ENCODE measurements around the gene C10orf120. TPM values are rescaled to one million over a fixed set of nuclear protein-coding genes. Genes with fewer than 3 reads are reported as not detected.

The C10orf120 gene
- total RNA-seq, 3 donors from 2014 or later, result not detected

DNA sequence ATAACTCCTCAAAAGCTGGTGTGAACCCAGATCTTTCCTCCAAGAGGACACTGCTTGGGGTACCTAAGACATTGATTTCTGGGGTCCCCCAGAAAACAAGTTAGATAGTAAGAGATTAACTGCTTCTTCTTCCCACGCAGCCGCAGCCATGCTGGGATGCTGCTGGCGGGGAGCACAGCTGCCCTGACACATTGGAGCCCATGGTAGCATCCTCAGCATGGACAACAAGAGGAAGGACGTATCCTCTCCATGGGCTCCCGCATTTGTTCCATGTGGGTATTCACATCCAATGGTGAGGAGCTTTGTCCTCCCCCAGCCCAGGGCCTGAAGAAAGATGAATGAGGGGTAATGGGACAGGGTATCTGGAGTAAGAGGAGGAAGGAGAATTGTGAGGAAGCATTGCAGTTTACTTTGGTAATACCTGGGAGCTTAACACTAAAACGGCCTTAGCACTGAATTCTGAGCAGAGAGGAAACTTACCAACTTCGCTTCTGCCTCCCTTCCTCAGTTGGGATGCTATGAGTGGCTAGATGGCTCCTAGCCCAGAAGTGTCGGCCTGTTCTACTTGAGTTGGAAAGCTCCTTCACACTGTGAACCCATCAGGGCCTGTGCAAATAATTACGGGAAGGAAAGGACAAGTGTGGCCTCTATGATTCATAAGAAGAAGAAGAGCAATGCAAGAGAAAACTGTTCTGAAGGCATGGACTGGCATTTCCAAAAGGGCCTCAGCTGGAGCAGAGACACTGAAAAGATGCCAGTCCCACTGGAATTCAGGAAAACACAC lies 43.9 kb downstream of the C10orf120 start:
- TF ChIP-seq, protein P1, sequence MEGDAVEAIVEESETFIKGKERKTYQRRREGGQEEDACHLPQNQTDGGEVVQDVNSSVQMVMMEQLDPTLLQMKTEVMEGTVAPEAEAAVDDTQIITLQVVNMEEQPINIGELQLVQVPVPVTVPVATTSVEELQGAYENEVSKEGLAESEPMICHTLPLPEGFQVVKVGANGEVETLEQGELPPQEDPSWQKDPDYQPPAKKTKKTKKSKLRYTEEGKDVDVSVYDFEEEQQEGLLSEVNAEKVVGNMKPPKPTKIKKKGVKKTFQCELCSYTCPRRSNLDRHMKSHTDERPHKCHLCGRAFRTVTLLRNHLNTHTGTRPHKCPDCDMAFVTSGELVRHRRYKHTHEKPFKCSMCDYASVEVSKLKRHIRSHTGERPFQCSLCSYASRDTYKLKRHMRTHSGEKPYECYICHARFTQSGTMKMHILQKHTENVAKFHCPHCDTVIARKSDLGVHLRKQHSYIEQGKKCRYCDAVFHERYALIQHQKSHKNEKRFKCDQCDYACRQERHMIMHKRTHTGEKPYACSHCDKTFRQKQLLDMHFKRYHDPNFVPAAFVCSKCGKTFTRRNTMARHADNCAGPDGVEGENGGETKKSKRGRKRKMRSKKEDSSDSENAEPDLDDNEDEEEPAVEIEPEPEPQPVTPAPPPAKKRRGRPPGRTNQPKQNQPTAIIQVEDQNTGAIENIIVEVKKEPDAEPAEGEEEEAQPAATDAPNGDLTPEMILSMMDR (IDR thresholded peaks at IDR 0.05), result no peak
- Histone ChIP-seq H3K4me3 (no peak overlapping the region), H3K9me3 (no peaks in the 10 kb centered on the region), H3K36me3 (ENCODE audit: low read depth) (no peaks in the 10 kb centered on the region), H3K4me1 (ENCODE audit: low read depth) (no peaks in the 10 kb centered on the region)
- DNase-seq, result no peak
- intact Hi-C loops (cut with DNase I, micrococcal nuclease), result no loop called here
- no peak for ATAC-seq

DNA sequence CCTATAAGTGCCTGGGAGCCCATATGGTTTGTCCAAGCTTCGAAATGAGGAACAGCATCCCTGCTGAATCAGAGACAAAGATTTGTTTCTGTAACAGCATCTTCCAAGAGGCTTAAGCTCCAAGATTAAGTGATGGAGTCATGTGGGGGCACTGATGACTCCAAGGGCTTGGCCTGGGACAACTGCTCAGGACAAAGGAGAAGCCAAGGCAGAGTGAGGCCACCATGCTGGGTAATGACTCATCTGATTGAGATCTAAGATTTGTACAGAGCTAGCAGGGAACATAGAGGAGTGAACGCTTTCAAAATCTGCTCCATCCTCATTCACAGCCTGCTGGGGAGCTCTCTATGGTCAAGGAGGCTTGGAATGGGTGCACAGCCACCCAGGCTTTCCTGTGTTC lies 49.3 kb downstream of the C10orf120 start:
- H3K4me1 ChIP-seq (ENCODE audit: low read depth), result no peaks in the 10 kb centered on the region
- ATAC-seq, result no peak
- intact Hi-C loops (cut with DNase I, micrococcal nuclease), result no loop called here

DNA sequence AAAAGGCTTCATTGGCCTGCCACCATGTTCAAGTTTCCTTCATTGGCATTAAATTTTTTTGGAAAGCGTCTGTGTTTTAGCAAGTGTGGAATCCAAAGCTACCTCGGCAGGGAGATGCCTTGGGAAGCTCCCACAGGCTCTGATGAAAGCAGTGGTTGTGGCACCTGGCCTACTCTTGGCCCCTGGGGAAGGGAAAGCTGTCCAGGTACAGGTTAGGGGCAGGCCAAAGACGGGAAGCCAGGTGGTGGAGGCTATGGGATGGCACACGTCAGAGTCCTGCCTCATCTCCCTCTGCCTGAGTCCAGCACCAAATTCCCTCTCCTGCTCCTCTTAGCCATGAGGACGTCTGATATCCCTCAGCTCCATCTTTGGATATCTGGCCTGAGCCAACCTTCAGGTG lies 49.7 kb downstream of the C10orf120 start:
- intact Hi-C loops (cut with DNase I, micrococcal nuclease), result loop anchor here in 1 of 2 donors (5.0 kb wide), 1 partner anchor 52 kb away; no protein-coding TSS in a partner anchor
- H3K4me3 ChIP-seq, result no peak overlapping the region
- no peaks in the 10 kb centered on the region for H3K36me3 ChIP-seq (ENCODE audit: low read depth)
- TF ChIP-seq, protein P1 (IDR thresholded peaks at IDR 0.05), result no peak
- H3K9me3 ChIP-seq, result no peaks in the 10 kb centered on the region
- H3K4me1 ChIP-seq (ENCODE audit: low read depth), result no peaks in the 10 kb centered on the region
- ATAC-seq (no peak), DNase-seq (no peak)

More for the DNA sequence above, 49.3 kb downstream of the C10orf120 start:
- Histone ChIP-seq H3K9me3 (no peaks in the 10 kb centered on the region), H3K36me3 (ENCODE audit: low read depth) (no peaks in the 10 kb centered on the region), H3K4me3 (no peak overlapping the region)
- TF ChIP-seq, protein P1 (IDR thresholded peaks at IDR 0.05), result no peak
- no peak for DNase-seq

DNA sequence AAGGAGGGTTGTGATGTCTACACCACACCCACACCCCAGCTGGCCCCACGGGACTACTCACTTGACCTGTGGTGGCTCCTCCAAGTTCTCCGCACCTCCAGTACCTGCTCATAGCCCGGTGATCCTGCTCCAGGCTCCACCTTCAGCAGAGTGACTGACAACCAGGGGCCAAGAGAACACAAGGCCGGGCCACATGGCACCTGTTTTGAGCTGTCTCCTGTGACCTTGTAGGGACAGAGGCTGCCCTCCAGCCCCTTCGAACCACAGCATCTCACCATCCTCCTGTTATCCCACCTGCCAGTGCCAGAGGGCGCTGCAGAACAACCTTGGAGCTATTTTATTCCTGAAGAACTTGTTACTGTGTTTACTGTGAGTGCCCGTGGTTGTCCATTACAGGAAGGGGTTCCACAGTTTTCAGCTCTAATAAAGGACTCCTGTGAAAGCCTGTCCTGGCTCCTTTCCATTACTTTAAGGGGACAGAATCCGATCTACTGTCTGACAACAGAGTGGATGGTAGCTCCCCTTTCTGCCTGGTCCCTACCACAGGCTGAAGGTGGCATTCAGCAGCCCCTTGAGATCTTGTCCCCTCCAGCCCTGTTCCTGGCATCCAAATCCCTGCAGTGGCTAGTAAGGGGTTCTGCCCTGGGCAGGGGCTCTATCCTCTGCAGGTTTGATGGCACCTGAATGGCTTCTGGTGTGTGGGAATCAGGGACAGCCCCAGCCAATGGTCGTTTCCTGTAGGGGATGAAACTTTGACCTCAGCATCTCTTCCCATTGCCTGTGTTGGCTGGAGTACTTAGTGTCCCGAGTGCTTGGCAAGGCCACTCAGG lies 50.8 kb downstream of the C10orf120 start:
- H3K36me3 ChIP-seq (ENCODE audit: low read depth), result no peaks in the 10 kb centered on the region
- intact Hi-C loops (cut with DNase I, micrococcal nuclease), result loop anchor here in 1 of 2 donors (5.0 kb wide), 1 partner anchor 53 kb away; no protein-coding TSS in a partner anchor
- peak; percentile 72 for ATAC-seq
- TF ChIP-seq, protein P1 (IDR thresholded peaks at IDR 0.05), result peak; percentile 58
- H3K9me3 ChIP-seq, result no peaks in the 10 kb centered on the region
- H3K4me1 ChIP-seq (ENCODE audit: low read depth), result no peaks in the 10 kb centered on the region
- peak in 2 of 3 donors; percentile 35 to 63 for DNase-seq
- no peak overlapping the region for H3K4me3 ChIP-seq

Other genes with a start within 250 kb of the C10orf120 start
- not detected for gene ARMS2, start 245.2 kb downstream of the C10orf120 start, total RNA-seq
- 100 to 1,000 TPM in 1 of 3 donors, 10 to 100 TPM in 2; 11.0 to 122 (median 28.9) TPM for gene HTRA1, start 238.3 kb downstream of the C10orf120 start, total RNA-seq
- 1,000 to 10,000 TPM in 1 of 3 donors, 100 to 1,000 TPM in 1, 10 to 100 TPM in 1; 37.2 to 2,543 (median 408) TPM for gene DMBT1, start 139.1 kb downstream of the C10orf120 start, total RNA-seq
- 1 to 10 TPM in 1 of 3 donors, under 1 TPM in 2; 0.47 to 1.1 (median 0.72) TPM for gene CUZD1, start 146.0 kb upstream of the C10orf120 start, total RNA-seq
- 1 to 10 TPM; 2.6 to 4.9 (median 4.7) TPM for gene FAM24B, start 179.7 kb upstream of the C10orf120 start, total RNA-seq
- not detected for gene FAM24A, start 210.8 kb upstream of the C10orf120 start, total RNA-seq